Activated naive CD8-positive, alpha-beta T cell treated with anti-CD3 and anti-CD28 coated beads for 36 hours (primary cell): ENCODE data around the gene COBL. TPM values are rescaled to one million over a fixed set of nuclear protein-coding genes. Genes with fewer than 3 reads are reported as not detected.

ENCODE experiments used
- DNase-seq: peaks from one replicate; pipeline ENCODE4 v3.0.0; 2021
- H3K27ac Mint-ChIP-seq: one replicate; pipeline ENCODE4 v1.8.0; 2022; ENCODE audit warnings: mild to moderate bottlenecking, moderate library complexity, mixed read lengths
- H3K27me3 Mint-ChIP-seq: one replicate; pipeline ENCODE4 v1.8.0; 2022; ENCODE audit warnings: mild to moderate bottlenecking, mixed read lengths
- H3K36me3 Mint-ChIP-seq: one replicate; pipeline ENCODE4 v1.8.0; 2021; ENCODE audit warnings: mild to moderate bottlenecking, mixed read lengths
- H3K4me1 Mint-ChIP-seq: one replicate; pipeline ENCODE4 v1.8.0; 2021; ENCODE audit warnings: mixed read lengths
- H3K4me3 Mint-ChIP-seq: one replicate; pipeline ENCODE4 v1.8.0; 2022; ENCODE audit warnings: mild to moderate bottlenecking, moderate library complexity, mixed read lengths
- H3K9me3 Mint-ChIP-seq: one replicate; pipeline ENCODE4 v1.8.0; 2022; ENCODE audit warnings: mixed read lengths
- total RNA-seq, 2 experiments: library from RNA; stranded (reverse); gene quantifications; one replicate each; pipeline ENCODE4 v1.2.3, GENCODE V29; 2021

The COBL gene
- total RNA-seq, 2 experiments from 2014 or later: not detected

DNA sequence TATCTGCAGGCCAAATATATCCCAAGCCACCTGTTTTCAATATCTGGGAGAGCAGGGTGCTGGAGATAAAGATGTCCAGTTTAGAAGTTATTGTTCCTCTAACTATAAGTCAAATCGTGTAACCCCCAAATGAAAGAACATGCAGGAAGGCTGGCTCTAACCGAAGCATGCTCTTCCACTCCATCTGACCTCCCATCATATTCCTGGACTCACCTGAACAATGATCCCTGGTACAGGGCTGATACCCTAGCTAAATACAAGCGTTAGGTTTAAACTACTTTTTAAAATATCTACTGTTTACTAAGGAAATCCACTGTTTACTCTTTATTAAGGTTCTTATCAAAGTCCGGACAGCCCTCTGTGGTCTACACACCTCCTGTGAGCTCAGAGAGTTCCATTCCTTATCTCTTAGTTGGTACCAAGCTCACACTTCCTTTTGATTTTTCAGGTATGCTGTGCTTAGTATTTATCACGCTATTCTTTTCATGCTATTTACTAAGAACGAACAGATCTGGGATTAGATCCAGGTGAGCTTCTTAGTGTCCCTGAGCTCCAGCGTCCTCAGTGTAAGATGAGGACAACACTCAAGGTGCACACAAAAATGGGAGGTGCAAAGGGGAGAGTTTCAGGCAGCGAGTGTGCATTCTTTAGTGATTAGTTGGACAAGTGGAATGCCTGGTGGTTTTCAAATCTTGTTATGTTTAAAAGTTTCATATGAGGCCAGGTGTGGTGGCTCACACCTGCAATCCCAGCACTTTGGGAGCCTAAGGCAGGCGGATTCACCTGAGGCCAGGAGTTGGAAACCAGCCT, 23.6 kb upstream of the COBL start:
- Mint-ChIP-seq H3K36me3 (no peaks in the 10 kb centered on the region), H3K9me3 (no peaks in the 10 kb centered on the region), H3K27me3 (no peaks in the 10 kb centered on the region), H3K27ac (no peak overlapping the region), H3K4me1 (no peaks in the 10 kb centered on the region), H3K4me3 (no peak overlapping the region)
- DNase-seq: no peak

DNA sequence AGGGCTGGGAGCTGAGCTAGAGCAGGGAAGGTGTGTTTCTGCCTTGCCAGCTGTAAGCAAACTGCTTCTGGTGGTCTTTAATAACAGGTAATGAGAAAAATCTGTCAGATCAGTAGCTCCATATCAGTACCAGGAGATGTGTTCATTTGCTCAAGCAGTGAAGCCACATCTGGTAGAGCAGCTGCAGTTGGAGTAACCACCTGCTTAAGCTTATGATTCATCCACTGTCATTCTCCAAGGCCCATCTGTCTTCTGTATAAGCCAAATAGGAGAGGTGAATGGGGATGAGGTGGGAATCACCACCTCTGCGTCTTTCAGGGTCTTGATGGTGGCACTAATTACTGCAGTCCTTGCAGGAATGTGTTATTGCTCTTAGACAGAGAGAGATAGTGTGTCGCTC, 18.4 kb upstream of the COBL start:
- DNase-seq: no peak
- no peak overlapping the region for H3K4me3 Mint-ChIP-seq
- no peaks in the 10 kb centered on the region for H3K27me3 Mint-ChIP-seq
- H3K36me3 Mint-ChIP-seq: no peaks in the 10 kb centered on the region
- no peaks in the 10 kb centered on the region for H3K9me3 Mint-ChIP-seq
- no peak overlapping the region for H3K27ac Mint-ChIP-seq
- no peaks in the 10 kb centered on the region for H3K4me1 Mint-ChIP-seq

DNA sequence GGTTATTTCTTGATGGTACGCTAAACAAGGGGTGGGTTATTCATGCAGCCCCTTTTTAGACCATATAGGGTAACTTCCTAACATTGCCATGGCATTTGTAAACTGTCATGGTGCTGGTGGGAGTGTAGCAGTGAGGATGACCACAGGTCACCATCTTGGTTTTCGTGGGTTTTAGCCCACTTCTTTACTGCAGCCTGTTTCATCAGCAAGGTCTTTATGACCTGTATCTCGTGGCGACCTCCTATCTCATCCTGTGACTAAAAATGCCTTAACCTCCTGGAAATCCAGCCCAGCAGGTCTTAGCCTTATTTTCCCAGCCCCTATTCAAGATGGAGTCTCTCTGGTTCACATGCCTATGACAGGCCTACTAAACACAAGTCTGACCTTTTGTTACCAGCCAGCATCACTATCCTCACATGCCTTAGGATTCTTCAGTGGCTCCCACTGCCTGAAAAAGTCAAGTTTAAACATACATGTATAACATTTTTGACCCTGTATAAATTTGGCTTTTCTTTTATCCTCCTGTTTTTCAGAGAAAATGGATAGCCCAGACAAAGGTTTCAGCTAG, 13.2 kb upstream of the COBL start:
- Mint-ChIP-seq H3K27me3 (no peaks in the 10 kb centered on the region), H3K27ac (no peak overlapping the region), H3K4me3 (no peak overlapping the region), H3K9me3 (no peaks in the 10 kb centered on the region), H3K36me3 (no peaks in the 10 kb centered on the region), H3K4me1 (no peaks in the 10 kb centered on the region)
- no peak for DNase-seq

DNA sequence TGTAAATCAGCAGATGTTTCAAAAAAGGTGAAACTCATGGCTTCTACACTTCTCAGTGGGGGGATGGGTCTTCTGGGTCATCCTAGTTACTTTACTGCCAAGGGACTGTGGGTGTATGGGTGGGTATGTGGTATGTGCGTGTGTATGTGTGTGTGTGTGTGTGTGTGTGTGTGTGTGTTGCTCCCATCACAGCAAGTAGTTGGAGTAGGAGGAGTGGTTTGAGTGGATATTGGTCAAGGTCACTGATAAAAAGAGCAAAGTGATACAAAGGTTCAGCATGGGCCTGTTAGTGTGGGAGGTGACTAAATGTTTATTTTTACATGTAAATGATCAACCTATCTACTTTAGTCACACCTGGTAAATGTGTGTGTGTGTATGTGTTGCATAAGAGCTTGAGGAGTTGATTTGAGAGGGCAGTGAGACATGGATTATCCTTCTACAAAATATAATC, 11.8 kb upstream of the COBL start:
- no peak for DNase-seq
- no peaks in the 10 kb centered on the region for H3K27me3 Mint-ChIP-seq
- no peak overlapping the region for H3K27ac Mint-ChIP-seq
- no peaks in the 10 kb centered on the region for H3K4me1 Mint-ChIP-seq
- H3K36me3 Mint-ChIP-seq: no peaks in the 10 kb centered on the region
- no peak overlapping the region for H3K4me3 Mint-ChIP-seq
- H3K9me3 Mint-ChIP-seq: no peaks in the 10 kb centered on the region

DNA sequence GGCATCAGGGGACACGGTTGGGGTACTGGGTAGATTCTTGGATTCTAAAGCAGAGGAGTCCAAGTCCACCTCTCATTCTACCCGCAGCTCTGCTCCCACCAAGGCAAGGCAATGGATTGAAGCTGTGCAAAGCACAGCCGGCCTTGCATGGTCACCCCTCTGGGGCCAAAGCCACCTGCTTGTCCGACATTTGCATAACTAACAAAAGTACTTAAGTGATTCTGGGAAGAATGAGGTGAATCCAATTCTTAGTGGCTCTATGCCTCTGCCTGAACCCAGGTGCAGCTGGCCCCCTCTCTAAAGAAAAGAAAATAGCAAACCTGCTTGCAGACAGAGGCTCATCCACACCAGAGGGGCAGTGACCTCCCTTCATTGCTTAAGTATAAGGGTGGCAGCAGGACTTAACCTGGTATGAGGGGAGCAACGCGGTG, 10.7 kb upstream of the COBL start:
- H3K4me1 Mint-ChIP-seq: no peaks in the 10 kb centered on the region
- no peaks in the 10 kb centered on the region for H3K36me3 Mint-ChIP-seq
- no peak overlapping the region for H3K4me3 Mint-ChIP-seq
- no peaks in the 10 kb centered on the region for H3K9me3 Mint-ChIP-seq
- DNase-seq: no peak
- no peak overlapping the region for H3K27ac Mint-ChIP-seq
- H3K27me3 Mint-ChIP-seq: no peaks in the 10 kb centered on the region

DNA sequence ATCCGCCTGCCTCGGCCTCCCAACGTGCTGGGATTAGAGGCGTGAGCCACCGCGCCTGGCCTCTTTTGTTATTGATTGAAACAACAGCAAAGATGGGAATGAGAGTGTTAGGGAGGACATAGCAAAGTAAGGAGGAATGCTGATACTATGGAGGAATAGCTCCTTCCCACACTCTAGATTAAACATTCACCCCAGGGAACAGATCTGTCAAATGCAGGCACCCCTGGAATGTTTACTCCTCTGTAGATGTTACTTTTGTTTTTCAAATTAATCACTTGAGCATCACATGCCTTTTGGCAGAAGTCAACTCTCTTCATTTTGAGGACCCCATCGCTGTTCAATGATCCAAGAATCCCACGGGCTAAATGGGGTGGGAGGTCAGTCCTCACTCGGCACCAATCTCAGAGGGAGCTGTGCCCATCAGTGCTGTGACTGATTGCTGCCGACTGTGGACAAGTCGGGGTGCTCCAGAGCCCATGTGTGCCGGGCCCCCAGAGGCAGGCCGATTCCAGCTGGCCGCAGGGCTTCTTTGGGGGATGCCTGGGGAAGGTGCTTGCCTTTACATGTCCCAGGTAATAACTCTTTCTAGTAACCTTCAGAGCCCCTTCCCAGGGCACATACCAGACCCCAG, 10.2 kb upstream of the COBL start:
- H3K27me3 Mint-ChIP-seq: no peaks in the 10 kb centered on the region
- DNase-seq: no peak
- no peak overlapping the region for H3K4me3 Mint-ChIP-seq
- H3K27ac Mint-ChIP-seq: no peak overlapping the region
- no peaks in the 10 kb centered on the region for H3K4me1 Mint-ChIP-seq
- no peaks in the 10 kb centered on the region for H3K36me3 Mint-ChIP-seq
- H3K9me3 Mint-ChIP-seq: no peaks in the 10 kb centered on the region

DNA sequence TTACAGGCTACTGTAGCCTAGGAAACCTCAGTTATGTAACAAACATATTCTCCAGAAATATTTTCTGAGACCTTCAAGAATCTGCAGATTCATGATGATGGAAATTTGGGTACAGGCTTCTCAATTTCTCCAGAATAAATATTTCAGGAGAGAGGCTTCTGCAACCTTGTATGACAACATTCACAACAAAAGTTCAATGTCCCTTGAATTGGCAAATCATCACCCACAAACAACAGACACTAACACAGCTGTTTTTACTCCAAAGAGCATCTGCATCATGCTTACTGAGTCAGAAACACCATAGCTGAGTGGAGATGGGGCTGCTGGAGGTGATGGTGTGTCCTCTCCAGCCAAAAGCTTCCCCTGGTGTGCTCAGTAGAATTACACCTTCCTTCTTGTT, 9.3 kb upstream of the COBL start:
- Mint-ChIP-seq H3K36me3 (no peaks in the 10 kb centered on the region), H3K27ac (no peak overlapping the region), H3K4me3 (no peak overlapping the region), H3K27me3 (no peaks in the 10 kb centered on the region), H3K4me1 (no peaks in the 10 kb centered on the region), H3K9me3 (no peaks in the 10 kb centered on the region)
- no peak for DNase-seq

DNA sequence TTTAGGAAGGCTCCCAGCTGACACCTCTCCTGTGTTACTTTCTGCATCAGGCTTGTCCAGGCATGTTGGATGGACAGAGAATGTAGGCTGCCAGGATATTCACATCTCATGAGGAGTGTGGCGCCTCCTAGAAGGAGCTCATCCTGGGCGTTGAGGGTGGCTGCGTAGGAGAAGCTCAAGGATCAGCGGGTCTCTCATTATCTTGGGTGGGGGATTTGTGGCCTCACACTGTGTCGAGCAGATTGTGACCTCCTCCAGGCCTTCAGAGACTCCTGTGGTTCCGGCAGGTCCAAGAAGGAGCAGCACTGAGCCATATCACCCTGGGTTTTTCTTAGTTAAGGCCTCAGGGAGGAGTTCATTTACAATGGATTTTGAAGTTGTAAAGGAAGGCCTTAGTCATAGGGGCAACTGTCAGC, 8.7 kb upstream of the COBL start:
- Mint-ChIP-seq H3K4me3 (no peak overlapping the region), H3K9me3 (no peaks in the 10 kb centered on the region), H3K27me3 (no peaks in the 10 kb centered on the region), H3K4me1 (no peaks in the 10 kb centered on the region), H3K36me3 (no peaks in the 10 kb centered on the region), H3K27ac (no peak overlapping the region)
- DNase-seq: no peak

DNA sequence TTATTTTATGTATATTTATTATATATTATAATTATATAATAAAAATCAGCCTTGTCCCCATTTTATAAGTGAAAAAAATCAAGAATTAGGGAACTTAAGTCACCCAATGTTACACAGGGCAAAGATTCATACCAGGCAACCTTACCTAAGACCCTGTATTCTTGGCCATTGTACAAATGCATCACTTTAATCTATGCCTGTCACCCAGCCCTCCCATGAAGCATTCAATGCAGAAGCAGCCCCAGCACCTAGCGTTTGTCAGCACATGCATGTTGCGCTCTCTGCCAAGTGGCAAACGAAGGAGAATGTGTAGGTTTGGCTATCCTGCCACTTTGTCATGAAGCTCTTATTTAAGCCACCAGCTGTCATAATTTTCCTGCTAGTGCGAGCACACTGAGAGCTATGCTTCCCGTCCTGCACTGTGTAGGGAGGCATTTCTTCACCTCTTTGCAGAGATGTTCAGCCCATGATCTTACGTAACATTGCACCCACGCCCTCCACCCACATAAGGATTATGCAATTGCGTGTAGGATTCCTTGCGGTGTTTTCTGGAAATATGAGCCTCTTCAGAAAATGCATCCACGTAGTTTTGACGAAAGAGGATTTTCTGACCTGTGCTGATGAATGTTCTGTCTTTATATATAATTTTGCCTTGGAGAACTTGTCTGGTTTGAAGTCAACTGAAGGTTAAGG, 7.7 kb upstream of the COBL start:
- Mint-ChIP-seq H3K27ac (no peak overlapping the region), H3K4me1 (no peaks in the 10 kb centered on the region), H3K9me3 (no peaks in the 10 kb centered on the region), H3K36me3 (no peaks in the 10 kb centered on the region), H3K27me3 (peaks cover 4% of the 10 kb centered on the region), H3K4me3 (no peak overlapping the region)
- DNase-seq: no peak

DNA sequence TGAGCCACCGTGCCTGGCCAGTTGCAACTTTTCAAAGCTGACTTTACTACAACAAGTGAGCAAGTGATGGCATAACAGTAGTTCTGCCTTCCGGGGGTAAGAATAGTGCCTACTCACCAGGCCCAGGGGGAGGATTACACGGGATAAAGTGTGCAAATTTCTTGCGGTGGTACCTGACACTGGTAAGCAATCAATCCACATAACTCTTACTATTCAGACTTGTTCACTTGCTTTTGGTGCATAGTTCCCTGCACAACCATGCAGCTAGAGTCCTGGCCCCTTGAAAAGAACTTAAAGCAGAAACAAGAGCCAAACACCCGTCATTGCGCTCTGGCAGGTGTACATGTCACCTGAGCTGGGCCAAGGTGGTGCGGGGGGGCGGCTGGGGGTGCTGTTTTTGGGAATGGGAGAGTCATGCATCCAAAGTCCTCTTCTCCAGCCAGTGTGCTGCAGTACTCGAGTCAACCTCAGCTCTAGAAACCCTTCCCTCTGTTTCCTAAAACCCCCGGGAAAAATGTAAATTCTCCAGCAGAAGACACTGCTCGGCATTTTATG, 5.4 kb upstream of the COBL start:
- Mint-ChIP-seq H3K9me3 (no peaks in the 10 kb centered on the region), H3K4me1 (peaks cover 3% of the 10 kb centered on the region), H3K4me3 (no peak overlapping the region), H3K27ac (no peak overlapping the region), H3K27me3 (peaks cover 24% of the 10 kb centered on the region), H3K36me3 (no peaks in the 10 kb centered on the region)
- no peak for DNase-seq

DNA sequence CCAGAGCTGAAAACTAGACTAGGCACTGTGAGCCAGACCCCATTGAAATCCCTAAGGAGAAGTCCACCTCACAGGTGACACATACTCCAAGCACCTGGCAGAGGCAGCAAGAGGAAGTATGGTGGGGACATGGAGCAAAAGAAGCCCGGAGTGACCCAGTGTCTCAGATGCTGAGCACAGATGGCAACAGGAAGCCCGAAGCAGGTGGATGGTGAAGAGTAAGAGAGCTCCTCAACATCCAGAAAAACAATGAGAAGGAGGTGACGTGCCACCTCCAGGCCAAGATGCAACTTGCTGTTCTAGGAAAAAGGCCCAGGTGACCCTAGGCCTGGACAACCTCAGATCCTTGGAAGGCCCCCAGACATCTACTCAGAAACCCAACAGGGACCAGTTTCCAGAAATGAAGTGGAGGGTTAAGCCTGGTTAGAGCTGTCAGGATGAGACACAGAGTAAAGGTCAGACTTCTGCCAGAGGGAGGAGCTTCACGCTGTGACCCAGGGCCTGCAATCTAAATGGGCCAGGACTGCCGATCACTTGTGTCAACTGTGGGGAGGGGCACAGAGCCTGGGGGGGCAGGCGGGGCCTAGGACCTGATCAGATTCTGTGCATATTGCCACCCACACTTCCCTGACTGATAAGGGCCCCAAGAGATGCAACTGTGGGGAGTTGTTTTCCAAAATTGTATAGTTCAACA, 2.4 kb upstream of the COBL start:
- no peak overlapping the region for H3K27ac Mint-ChIP-seq

DNA sequence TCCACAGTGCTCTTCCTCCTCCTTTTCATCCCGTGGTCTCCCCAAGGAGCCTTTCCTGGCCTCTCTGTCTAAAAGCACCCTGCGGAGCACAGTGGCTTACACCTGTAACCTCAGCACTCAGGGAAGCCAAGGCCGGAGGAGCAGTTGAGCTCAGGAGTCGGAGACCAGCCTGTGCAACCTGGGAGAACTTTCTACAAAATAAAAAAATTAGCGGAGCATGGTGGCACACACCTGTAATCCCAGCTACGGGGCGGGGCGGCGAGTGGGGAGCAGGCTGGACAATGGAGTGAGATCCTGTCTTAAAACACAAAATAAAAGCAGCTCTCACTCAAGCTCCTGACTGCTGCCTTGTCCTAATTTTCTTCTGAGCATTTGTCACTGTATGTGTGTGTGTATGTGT, 1.4 kb upstream of the COBL start:
- H3K4me1 Mint-ChIP-seq: peaks cover 3% of the 10 kb centered on the region
- DNase-seq: no peak
- no peak overlapping the region for H3K27ac Mint-ChIP-seq
- no peaks in the 10 kb centered on the region for H3K36me3 Mint-ChIP-seq
- H3K4me3 Mint-ChIP-seq: no peak overlapping the region
- peaks cover 56% of the 10 kb centered on the region for H3K27me3 Mint-ChIP-seq
- H3K9me3 Mint-ChIP-seq: no peaks in the 10 kb centered on the region

More for the DNA sequence above, 2.4 kb upstream of the COBL start:
- Mint-ChIP-seq H3K4me3 (no peak overlapping the region), H3K4me1 (peaks cover 3% of the 10 kb centered on the region), H3K36me3 (no peaks in the 10 kb centered on the region), H3K9me3 (no peaks in the 10 kb centered on the region), H3K27me3 (peaks cover 50% of the 10 kb centered on the region)
- DNase-seq: no peak

DNA sequence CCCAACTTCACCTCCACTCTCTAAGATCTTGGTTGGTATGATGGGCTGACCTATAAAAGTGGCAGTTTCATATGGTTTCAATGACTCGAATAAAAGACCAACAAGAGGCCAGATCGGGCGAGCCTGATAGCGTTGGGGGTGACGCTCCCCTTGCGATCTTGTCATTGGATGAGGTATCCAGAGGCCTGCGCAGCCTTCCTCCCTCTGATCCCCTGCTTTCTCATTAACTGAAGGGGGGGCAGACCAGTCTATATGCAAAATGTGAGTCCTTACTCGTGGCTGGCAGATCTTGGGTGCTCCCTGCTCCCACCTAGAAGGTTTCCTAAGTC, 937 bp upstream of the COBL start:
- H3K27me3 Mint-ChIP-seq: peaks cover 56% of the 10 kb centered on the region
- no peaks in the 10 kb centered on the region for H3K9me3 Mint-ChIP-seq
- H3K27ac Mint-ChIP-seq: no peak overlapping the region
- no peak overlapping the region for H3K4me3 Mint-ChIP-seq
- H3K4me1 Mint-ChIP-seq: peaks cover 3% of the 10 kb centered on the region
- DNase-seq: no peak
- no peaks in the 10 kb centered on the region for H3K36me3 Mint-ChIP-seq

DNA sequence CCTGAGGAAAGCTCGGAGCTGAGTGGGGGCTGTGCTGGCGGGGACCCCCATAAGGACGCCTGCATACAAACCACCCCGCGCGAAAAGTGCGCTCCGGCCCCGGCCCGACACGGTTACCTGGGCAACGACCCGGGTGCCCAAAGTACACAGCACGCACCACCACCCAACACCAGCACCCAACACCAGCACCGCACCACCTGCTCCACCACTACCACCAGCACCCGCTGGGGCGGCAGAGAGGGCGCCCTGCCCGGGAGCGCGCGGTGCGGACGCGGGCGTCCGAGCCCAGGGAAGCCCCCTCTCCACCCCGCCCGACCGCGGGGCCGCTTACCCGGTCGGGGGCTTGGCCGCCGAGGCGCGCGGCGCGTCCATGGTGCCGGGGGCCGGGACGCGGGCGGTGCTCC, 345 bp downstream of the COBL start:
- no peaks in the 10 kb centered on the region for H3K36me3 Mint-ChIP-seq
- no peak for DNase-seq
- peaks cover 56% of the 10 kb centered on the region for H3K27me3 Mint-ChIP-seq
- H3K27ac Mint-ChIP-seq: no peak overlapping the region
- peaks cover 3% of the 10 kb centered on the region for H3K4me1 Mint-ChIP-seq
- H3K9me3 Mint-ChIP-seq: no peaks in the 10 kb centered on the region
- H3K4me3 Mint-ChIP-seq: peak overlapping the region; percentile 45
